H9 (cell line): ENCODE results near the gene MCU. TPM values are rescaled to one million over a fixed set of nuclear protein-coding genes. Genes with fewer than 3 reads are reported as not detected.

Source experiments
- DNase-seq: peaks from one replicate; pipeline ENCODE4 v3.0.0-alpha.2; 2017
- H2AFZ ChIP-seq: one replicate; pipeline ENCODE4 v1.6.1; 2013; ENCODE audit warnings: mild to moderate bottlenecking, low read length, control low read depth, moderate library complexity
- H2AK5ac ChIP-seq: 2 replicates; pipeline ENCODE4 v1.6.1; 2013; ENCODE audit warnings: low read length, control low read depth, mixed read lengths; ENCODE audit not compliant: insufficient read length
- H2BK120ac ChIP-seq: one replicate; pipeline ENCODE4 v1.6.1; 2013; ENCODE audit warnings: low read depth, mild to moderate bottlenecking, low read length, control low read depth, inconsistent platforms; ENCODE audit not compliant: poor library complexity, severe bottlenecking
- H2BK12ac ChIP-seq: 2 replicates; pipeline ENCODE4 v1.6.1; 2013; ENCODE audit warnings: low read length, control low read depth, mixed read lengths, low read depth; ENCODE audit not compliant: insufficient read length
- H2BK15ac ChIP-seq: 2 replicates; pipeline ENCODE4 v1.6.1; 2013; ENCODE audit warnings: low read depth, low read length, control low read depth
- H2BK20ac ChIP-seq: one replicate; pipeline ENCODE4 v1.6.1; 2013; ENCODE audit warnings: low read depth, mild to moderate bottlenecking, low read length, control low read depth, inconsistent platforms; ENCODE audit not compliant: poor library complexity, severe bottlenecking
- H2BK5ac ChIP-seq: 2 replicates; pipeline ENCODE4 v1.6.1; 2013; ENCODE audit warnings: low read length, control low read depth, mixed read lengths; ENCODE audit not compliant: insufficient read length
- H3K14ac ChIP-seq: 2 replicates; pipeline ENCODE4 v1.6.1; 2013; ENCODE audit warnings: low read length, control low read depth; ENCODE audit not compliant: insufficient read depth
- H3K18ac ChIP-seq: 2 replicates; pipeline ENCODE4 v1.6.1; 2013; ENCODE audit warnings: low read depth, mild to moderate bottlenecking, mixed read lengths, low read length, control low read depth; ENCODE audit not compliant: insufficient read length
- H3K23ac ChIP-seq: 2 replicates; pipeline ENCODE4 v1.6.1; 2013; ENCODE audit warnings: low read length, control low read depth, mixed read lengths, low read depth; ENCODE audit not compliant: insufficient read length
- H3K23me2 ChIP-seq: 2 replicates; pipeline ENCODE4 v1.6.1; 2013; ENCODE audit warnings: low read depth, mild to moderate bottlenecking, mixed read lengths, low read length, control low read depth; ENCODE audit not compliant: insufficient read length, poor library complexity, severe bottlenecking
- H3K27ac ChIP-seq: 2 replicates; pipeline ENCODE4 v1.5.1; 2013; ENCODE audit warnings: low read length, control low read depth, mixed read lengths, low read depth; ENCODE audit not compliant: insufficient read length
- H3K27me3 ChIP-seq: 2 replicates; pipeline ENCODE4 v1.6.1; 2013; ENCODE audit warnings: low read length, control low read depth, inconsistent platforms; ENCODE audit not compliant: insufficient read depth
- H3K4ac ChIP-seq: 2 replicates; pipeline ENCODE4 v1.6.1; 2013; ENCODE audit warnings: low read depth, mild to moderate bottlenecking, control low read depth, inconsistent platforms, low read length, moderate library complexity
- H3K4me1 ChIP-seq: 2 replicates; pipeline ENCODE4 v1.6.1; 2013; ENCODE audit warnings: low read length, control low read depth, inconsistent platforms; ENCODE audit not compliant: insufficient read depth
- H3K4me2 ChIP-seq: 2 replicates; pipeline ENCODE4 v1.6.1; 2013; ENCODE audit warnings: low read length, control low read depth, mixed read lengths; ENCODE audit not compliant: insufficient read length, insufficient read depth
- H3K56ac ChIP-seq: 2 replicates; pipeline ENCODE4 v1.6.1; 2013; ENCODE audit warnings: low read depth, mild to moderate bottlenecking, mixed read lengths, low read length, control low read depth; ENCODE audit not compliant: insufficient read length
- H3K79me1 ChIP-seq: 2 replicates; pipeline ENCODE4 v1.6.1; 2013; ENCODE audit warnings: low read depth, mild to moderate bottlenecking, moderate library complexity, low read length, control low read depth, inconsistent platforms; ENCODE audit not compliant: insufficient read depth, poor library complexity, severe bottlenecking
- H3K79me2 ChIP-seq: 2 replicates; pipeline ENCODE4 v1.6.1; 2013; ENCODE audit warnings: low read length, control low read depth, inconsistent platforms; ENCODE audit not compliant: insufficient read depth
- H3K9ac ChIP-seq: 2 replicates; pipeline ENCODE4 v1.6.1; 2013; ENCODE audit warnings: low read length, control low read depth, mixed read lengths; ENCODE audit not compliant: insufficient read length; ENCODE audit errors: extremely low read depth
- H3K9me3 ChIP-seq: one replicate; pipeline ENCODE4 v1.6.1; 2013; ENCODE audit warnings: low read depth, low read length, inconsistent platforms; ENCODE audit not compliant: control insufficient read depth
- H3T11ph ChIP-seq: one replicate; pipeline ENCODE4 v1.6.1; 2013; ENCODE audit warnings: mild to moderate bottlenecking, low read length, control low read depth, inconsistent platforms
- H4K20me1 ChIP-seq: one replicate; pipeline ENCODE4 v1.6.1; 2013; ENCODE audit not compliant: control insufficient read depth, insufficient read length, insufficient read depth
- H4K5ac ChIP-seq: 2 replicates; pipeline ENCODE4 v1.6.1; 2013; ENCODE audit warnings: low read depth, mild to moderate bottlenecking, mixed read lengths, low read length, control low read depth; ENCODE audit not compliant: insufficient read length
- H4K8ac ChIP-seq: replicated peaks from 2 replicates; pipeline ENCODE4 v1.6.1; 2013; ENCODE audit warnings: low read length, control low read depth, mixed read lengths, low read depth; ENCODE audit not compliant: insufficient read length
- H4K91ac ChIP-seq: 2 replicates; pipeline ENCODE4 v1.6.1; 2013; ENCODE audit warnings: low read depth, mild to moderate bottlenecking, moderate library complexity, mixed read lengths, low read length, control low read depth; ENCODE audit not compliant: insufficient read length
- H3K27ac Mint-ChIP-seq, 3 experiments: 2 replicates in 2 of 3; 3 replicates in 1 of 3; pipeline ENCODE4 v1.8.0; 2020 to 2021; ENCODE audit warnings: mixed read lengths in 3 of 3, mild to moderate bottlenecking in 1 of 3, moderate library complexity in 1 of 3
- H3K27me3 Mint-ChIP-seq: 2 replicates; pipeline ENCODE4 v1.8.0; 2021; ENCODE audit warnings: low read depth, mild to moderate bottlenecking, moderate library complexity, mixed read lengths
- H3K36me3 Mint-ChIP-seq, 3 experiments: 2 replicates in 2 of 3; 3 replicates in 1 of 3; pipeline ENCODE4 v1.8.0; 2020 to 2021; ENCODE audit warnings: low read depth in 3 of 3, mixed read lengths in 3 of 3; ENCODE audit not compliant: insufficient read depth in 1 of 3
- H3K4me1 Mint-ChIP-seq, 2 experiments: 2 replicates each; pipeline ENCODE4 v1.8.0; 2020; ENCODE audit warnings: mixed read lengths in 2 of 2
- H3K4me3 Mint-ChIP-seq, 2 experiments: 2 replicates in 1 of 2; 3 replicates in 1 of 2; pipeline ENCODE4 v1.8.0; 2020 to 2021; ENCODE audit warnings: mild to moderate bottlenecking in 2 of 2, mixed read lengths in 2 of 2, moderate library complexity in 1 of 2
- H3K9me3 Mint-ChIP-seq, 2 experiments: 2 replicates in 1 of 2; 3 replicates in 1 of 2; pipeline ENCODE4 v1.8.0; 2020; ENCODE audit warnings: mild to moderate bottlenecking in 2 of 2, mixed read lengths in 2 of 2, moderate library complexity in 1 of 2
- WGBS: extraction: QIAGEN DNeasy Blood & Tissue Kit; methylation state at CpG from one replicate; pipeline ENCODE4 v1.1.7; 2013; ENCODE audit warnings: missing lambda C conversion rate, low lambda C conversion rate, mixed read lengths; ENCODE audit not compliant: insufficient read length; ENCODE audit errors: extremely low coverage; 5-methylcytosine and 5-hydroxymethylcytosine counted together
- total RNA-seq: library from RNA; stranded (reverse); gene quantifications from 2 replicates; pipeline ENCODE4 v1.2.1, GENCODE V29; 2021
- TF ChIP-seq, protein P1 (sequence below): fragments of 200-600 bp; sonication (generic); conservative IDR thresholded peaks from 3 replicates; pipeline ENCODE4 v1.8.0; 2021; ENCODE audit warnings: antibody characterized with exemption, mild to moderate bottlenecking

Gene MCU
- total RNA-seq, 1 experiment from 2014 or later = 36.6 TPM

DNA sequence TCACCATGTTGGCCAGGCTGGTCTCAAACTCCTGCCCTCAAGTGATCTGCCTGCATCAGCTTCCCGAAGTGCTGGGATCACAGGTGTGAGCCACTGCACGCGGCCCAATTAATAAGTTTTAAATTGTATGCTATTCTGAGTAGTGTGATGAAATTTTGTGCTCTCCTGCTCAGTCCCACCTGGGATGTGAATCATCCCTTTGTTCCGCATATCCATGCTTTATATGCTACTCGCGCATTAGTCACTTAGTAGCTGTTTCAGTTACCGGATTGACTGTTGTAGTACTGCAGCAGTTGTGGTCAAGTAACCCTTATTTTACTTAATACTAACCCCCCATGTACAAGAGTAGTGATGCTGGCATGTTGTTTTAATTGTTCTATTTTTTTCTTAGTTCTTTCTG is 154.3 kb downstream of the MCU start:
- Histone ChIP-seq H3K27ac (no peak overlapping the region), H2BK15ac (no peak overlapping the region), H2AFZ (no peak overlapping the region), H2BK20ac (no peak overlapping the region), H3K23me2 (no peaks in the 10 kb centered on the region), H3K23ac (no peak overlapping the region), H2AK5ac (no peak overlapping the region), H3K79me1 (no peaks in the 10 kb centered on the region), H4K20me1 (no peaks in the 10 kb centered on the region), H3K9ac (no peak overlapping the region), H3K18ac (no peak overlapping the region), H3K4ac (no peak overlapping the region), H3K14ac (no peak overlapping the region), H3K4me1 (no peaks in the 10 kb centered on the region), H3K79me2 (no peaks in the 10 kb centered on the region; the same call in 1 of the 2 replicates), H4K91ac (no peak overlapping the region), H3K9me3 (no peaks in the 10 kb centered on the region), H3K27me3 (no peaks in the 10 kb centered on the region), H2BK12ac (no peak overlapping the region), H4K8ac (no peak overlapping the region), H3K56ac (no peak overlapping the region), H4K5ac (no peak overlapping the region), H3K4me2 (no peak overlapping the region), H2BK5ac (no peak overlapping the region), H3T11ph (no peak overlapping the region), H2BK120ac (no peak overlapping the region)
- no CpG with 5 or more reads among the region's 7 CpGs for WGBS
- DNase-seq = no peak
- no peaks in the 10 kb centered on the region for H3K27me3 Mint-ChIP-seq
- TF ChIP-seq, protein P1, sequence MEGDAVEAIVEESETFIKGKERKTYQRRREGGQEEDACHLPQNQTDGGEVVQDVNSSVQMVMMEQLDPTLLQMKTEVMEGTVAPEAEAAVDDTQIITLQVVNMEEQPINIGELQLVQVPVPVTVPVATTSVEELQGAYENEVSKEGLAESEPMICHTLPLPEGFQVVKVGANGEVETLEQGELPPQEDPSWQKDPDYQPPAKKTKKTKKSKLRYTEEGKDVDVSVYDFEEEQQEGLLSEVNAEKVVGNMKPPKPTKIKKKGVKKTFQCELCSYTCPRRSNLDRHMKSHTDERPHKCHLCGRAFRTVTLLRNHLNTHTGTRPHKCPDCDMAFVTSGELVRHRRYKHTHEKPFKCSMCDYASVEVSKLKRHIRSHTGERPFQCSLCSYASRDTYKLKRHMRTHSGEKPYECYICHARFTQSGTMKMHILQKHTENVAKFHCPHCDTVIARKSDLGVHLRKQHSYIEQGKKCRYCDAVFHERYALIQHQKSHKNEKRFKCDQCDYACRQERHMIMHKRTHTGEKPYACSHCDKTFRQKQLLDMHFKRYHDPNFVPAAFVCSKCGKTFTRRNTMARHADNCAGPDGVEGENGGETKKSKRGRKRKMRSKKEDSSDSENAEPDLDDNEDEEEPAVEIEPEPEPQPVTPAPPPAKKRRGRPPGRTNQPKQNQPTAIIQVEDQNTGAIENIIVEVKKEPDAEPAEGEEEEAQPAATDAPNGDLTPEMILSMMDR = no peak
- no peak overlapping the region for H3K4me3 Mint-ChIP-seq
- H3K27ac Mint-ChIP-seq = no peak overlapping the region
- peaks cover 2 to 6% of the 10 kb centered on the region in 2 experiments; a peak in 4 of 5 replicates for H3K9me3 Mint-ChIP-seq
- H3K36me3 Mint-ChIP-seq = peaks cover 3 to 12% (median 10%) of the 10 kb centered on the region in 3 experiments
- no peaks in the 10 kb centered on the region for H3K4me1 Mint-ChIP-seq
